ENCODE data around the gene RELT.
A peak's percentile ranks its signal among the peaks of the same experiment; 100 is the strongest.

Gene RELT

GRCh38 chr11:73359341-73359740 lies 16.9 kb upstream of the RELT start:
- H3K27ac ChIP-seq: no peak overlapping the region
- TF ChIP-seq CTCF (conservative IDR thresholded peaks at IDR 0.05) (no peak), ZFX (IDR thresholded peaks at IDR 0.05) (no peak)

- no peak overlapping the region for H3K27ac ChIP-seq
- no peak for TF ChIP-seq ZFX (IDR thresholded peaks at IDR 0.05)
- TF ChIP-seq CTCF (conservative IDR thresholded peaks at IDR 0.05): peak; percentile 77
Measured at GRCh38 chr11:73359930-73360742, 16.1 kb upstream of the RELT start.

- TF ChIP-seq CTCF (conservative IDR thresholded peaks at IDR 0.05) (no peak; the same call in 1 of the 2 replicates), ZFX (IDR thresholded peaks at IDR 0.05) (no peak)
- no peak overlapping the region for H3K27ac ChIP-seq
Measured at GRCh38 chr11:73360743-73361369, 15.3 kb upstream of the RELT start.

- H3K27ac ChIP-seq: no peak overlapping the region
- no peak for TF ChIP-seq CTCF (conservative IDR thresholded peaks at IDR 0.05)
- no peak for TF ChIP-seq ZFX (IDR thresholded peaks at IDR 0.05)
Measured at GRCh38 chr11:73361953-73362776, 14.0 kb upstream of the RELT start.

GRCh38 chr11:73363147-73363546 lies 13.1 kb upstream of the RELT start:
- no peak overlapping the region for H3K27ac ChIP-seq
- TF ChIP-seq ZFX (IDR thresholded peaks at IDR 0.05) (no peak), CTCF (conservative IDR thresholded peaks at IDR 0.05) (no peak)

GRCh38 chr11:73365352-73366264 lies 10.6 kb upstream of the RELT start:
- no peak overlapping the region for H3K27ac ChIP-seq
- TF ChIP-seq CTCF (conservative IDR thresholded peaks at IDR 0.05) (no peak), ZFX (IDR thresholded peaks at IDR 0.05) (no peak)

Data from C4-2B (cell line).